Esophagus squamous epithelium (tissue), 4 donors: ENCODE results near the gene NOPCHAP1.

ENCODE experiments used
- POLR2A ChIP-seq, 4 donors: fragments of 450-650 bp; IDR thresholded peaks; one replicate each; pipeline ENCODE4 v1.6.1; 2017; ENCODE audit warnings: antibody characterized with exemption in 4 of 4, mild to moderate bottlenecking in 4 of 4, moderate library complexity in 3 of 4
- TF ChIP-seq, protein P1 (sequence below), 6 experiments: fragments of 450-650 bp in 4 of 6; fragments of 200-600 bp in 2 of 6; sonication (generic) in 2 of 6; IDR thresholded peaks; one replicate each; pipeline ENCODE4 v1.5.1; 2016 to 2019; ENCODE audit warnings: antibody characterized with exemption in 6 of 6, mild to moderate bottlenecking in 4 of 6, moderate library complexity in 4 of 6

DNA sequence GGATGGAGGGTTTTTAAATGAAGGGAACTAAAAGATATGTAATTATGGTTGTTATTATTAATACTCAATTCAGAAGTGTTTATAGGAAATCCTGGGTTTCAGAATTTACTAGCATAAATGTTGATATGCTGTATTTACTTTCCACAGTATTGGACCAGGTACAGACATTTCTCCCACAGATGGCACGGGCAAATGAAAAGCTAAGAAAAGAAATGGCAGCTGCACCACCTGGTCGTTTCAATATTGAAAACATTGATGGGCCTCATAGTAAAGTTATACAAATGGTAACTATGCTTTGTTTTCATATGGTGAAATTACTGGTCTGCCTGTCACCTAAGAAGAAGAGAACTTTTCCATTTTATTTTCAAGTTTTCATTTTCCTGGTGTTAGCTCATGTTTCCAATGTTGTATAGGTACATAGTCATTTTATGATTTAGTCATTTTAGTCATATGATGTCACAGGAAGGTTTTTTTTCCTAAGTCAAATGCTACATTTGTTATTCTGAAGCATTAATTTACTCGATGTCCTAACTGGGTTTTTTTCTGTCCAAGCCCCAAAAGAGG, 5.5 kb downstream of the NOPCHAP1 start:
- TF ChIP-seq, protein P1, sequence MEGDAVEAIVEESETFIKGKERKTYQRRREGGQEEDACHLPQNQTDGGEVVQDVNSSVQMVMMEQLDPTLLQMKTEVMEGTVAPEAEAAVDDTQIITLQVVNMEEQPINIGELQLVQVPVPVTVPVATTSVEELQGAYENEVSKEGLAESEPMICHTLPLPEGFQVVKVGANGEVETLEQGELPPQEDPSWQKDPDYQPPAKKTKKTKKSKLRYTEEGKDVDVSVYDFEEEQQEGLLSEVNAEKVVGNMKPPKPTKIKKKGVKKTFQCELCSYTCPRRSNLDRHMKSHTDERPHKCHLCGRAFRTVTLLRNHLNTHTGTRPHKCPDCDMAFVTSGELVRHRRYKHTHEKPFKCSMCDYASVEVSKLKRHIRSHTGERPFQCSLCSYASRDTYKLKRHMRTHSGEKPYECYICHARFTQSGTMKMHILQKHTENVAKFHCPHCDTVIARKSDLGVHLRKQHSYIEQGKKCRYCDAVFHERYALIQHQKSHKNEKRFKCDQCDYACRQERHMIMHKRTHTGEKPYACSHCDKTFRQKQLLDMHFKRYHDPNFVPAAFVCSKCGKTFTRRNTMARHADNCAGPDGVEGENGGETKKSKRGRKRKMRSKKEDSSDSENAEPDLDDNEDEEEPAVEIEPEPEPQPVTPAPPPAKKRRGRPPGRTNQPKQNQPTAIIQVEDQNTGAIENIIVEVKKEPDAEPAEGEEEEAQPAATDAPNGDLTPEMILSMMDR (IDR thresholded peaks at IDR 0.05): no peak
- TF ChIP-seq POLR2A (IDR thresholded peaks at IDR 0.05): no peak
